NCI-H2107 (cell line): Measurements from ENCODE around the gene CARD19.

Experiments used
- DNase-seq: peaks from one replicate; lab custom pipeline; 2025; lab: John Stamatoyannopoulos, UW

Gene CARD19

DNA sequence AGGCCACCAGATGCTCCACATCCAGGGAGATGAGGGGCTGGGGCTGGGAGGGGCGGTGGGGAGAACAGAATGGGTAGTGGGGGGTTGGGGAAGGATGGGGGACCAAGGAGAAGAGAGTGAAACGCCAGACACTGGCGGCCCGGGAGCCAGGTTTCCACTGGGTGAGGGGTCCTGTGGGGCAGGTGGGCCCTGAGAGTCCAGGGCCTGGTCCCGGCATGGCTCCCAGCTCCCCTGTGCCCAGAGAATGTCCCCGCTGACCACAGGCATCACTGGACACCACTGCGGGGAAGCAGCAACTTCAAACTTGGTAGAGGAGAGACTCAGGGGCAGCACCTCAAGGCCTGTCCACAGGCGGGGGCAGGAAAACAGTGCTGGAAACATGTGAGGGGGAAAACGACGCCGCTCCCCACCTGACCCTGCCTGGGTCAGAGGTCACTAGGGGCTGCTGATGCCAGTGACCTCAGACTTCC, 24.9 kb downstream of the CARD19 start:
- no peak for DNase-seq

DNA sequence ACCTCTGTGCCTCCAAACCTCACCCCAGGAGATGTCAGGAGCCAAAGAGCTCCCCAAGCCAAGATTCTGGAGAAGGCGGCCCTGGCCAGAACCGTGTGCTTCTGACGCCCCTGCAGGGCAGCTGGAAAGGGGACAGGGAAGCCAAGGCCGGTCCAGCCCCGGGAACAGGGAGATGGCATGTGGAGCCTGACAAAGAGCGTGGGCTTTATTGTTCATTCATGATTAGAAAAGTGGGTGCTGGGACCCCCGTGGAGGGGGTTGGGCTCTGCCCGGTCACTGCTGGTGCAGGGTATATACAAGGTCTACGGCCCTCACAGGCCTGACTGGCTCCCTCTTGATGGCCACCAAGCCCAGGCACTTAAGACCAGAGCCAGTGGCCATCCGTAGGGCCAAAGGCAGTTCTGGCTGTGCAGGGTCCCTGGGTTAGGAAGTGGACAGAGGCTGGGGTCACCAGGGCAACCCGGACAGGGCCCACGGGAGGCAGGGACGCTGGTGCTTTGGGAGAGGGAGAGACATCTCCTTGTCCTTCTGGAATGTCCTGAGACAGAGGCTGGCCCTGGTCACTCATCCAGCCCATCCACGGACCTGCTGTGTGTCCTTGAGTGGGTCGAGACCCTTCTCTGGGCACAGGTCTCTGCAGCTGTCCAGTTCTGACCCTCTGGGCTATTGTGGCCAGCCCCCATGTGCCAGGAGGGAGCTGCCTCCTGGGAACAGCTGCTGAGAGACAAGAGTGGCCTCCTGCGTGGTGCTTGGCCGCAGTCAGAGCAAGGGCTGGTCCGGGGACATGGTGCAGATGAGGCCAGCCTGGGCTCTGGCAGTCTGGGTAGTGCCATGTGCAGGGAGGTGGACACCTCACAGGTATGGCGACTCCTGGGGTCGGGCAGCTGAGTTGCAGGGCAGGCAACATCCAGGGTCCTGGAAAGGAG, 25.6 kb downstream of the CARD19 start:
- DNase-seq = no peak

GRCh38 chr9:93122721-93123221, 26.8 kb downstream of the CARD19 start:
- DNase-seq = no peak

DNA sequence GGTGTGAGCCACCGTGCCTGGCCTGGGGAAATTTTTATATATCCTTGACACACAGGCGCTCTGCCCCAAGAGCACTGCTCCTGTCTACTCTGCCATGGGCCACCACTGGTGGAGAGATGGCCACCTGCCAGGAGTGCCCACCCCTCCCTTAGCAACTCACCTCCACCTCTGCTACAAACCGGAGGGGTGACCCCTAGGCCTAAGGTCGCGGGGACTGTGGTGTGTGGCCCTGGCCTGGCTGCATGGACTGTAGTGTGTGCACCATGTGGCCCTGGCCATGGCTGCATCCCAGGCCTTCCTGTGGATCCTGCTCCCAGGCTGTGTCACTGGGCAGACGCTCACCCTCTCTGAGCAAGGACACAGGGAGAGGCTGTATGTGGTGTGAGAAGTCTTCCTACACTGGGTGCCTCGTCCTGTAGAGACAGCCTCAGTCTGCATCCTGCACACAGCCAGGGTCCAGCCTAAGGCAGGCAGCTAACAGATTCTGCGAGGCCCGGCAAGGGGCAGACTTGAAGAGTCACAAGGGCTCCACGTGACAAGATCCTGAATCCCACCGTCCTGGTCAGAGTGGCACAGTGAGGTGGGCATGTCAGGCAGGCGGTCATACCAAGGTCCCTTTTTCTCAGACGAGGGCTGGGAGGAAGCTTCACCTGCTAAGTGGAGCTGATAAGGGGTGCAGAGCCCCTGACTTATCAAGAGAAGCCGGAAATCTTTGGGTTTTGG, 27.7 kb downstream of the CARD19 start:
- DNase-seq = no peak

GRCh38 chr9:93124793-93125192, 28.8 kb downstream of the CARD19 start:
- DNase-seq = no peak

GRCh38 chr9:93125331-93125894, 29.4 kb downstream of the CARD19 start:
- DNase-seq = no peak

DNA sequence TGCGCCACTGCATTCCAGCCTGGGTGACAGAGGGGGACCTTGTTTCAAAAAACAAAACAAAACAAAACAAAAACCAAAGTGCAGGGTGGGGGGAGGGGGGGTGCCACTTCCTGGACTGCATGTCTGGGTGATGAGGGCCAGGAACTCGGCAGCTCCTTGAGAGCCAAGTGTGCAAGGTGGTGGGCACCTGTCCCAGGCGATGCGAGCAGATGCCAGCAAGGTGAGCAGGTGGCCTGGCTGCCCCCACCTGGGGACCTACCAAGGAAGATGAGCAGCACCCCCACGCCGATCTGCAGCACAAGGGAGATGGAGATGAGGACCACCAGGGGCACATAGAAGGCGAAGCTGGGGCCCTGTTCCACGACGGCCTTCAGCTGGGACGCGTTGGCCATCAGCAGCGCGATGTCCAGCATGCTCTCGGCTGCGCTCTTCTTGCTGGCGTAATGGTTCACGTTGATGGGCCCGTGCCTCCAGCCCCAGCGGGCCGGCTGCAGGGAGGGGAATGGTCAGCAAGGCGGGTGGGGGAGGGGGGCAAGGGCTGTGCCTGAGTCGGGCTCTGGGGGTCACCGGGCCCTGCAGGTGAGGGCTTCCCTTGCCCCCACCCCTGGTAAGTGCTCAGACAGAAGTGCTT, 30.2 kb downstream of the CARD19 start:
- no peak for DNase-seq

- no peak for DNase-seq
Observed at GRCh38 chr9:93126825-93127368, 30.9 kb downstream of the CARD19 start.

DNA sequence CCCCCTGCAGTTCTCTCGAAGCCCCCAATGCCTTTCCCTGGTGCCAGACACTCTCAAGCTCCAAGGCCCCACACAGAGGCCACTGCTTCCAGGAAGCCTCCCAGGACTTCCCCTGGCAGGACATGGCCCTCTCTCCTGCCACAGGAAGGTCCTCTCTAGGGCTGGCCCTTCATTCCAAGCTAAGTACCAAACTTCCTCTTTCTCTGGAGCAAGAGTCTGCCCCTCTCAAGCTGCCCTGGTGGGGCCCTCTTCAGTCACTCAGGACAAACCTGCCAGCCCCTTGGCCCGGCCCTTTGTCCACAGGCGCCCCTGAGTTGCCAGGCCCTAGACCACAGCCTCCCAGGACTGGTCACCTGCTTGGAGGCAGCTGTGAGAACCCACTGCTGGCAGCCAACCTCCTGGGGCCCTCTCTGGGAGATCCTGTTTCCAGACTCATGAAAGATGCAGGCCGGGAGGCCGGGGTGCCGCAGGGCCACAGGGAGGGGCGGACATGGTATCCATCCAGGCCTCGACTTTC, 31.4 kb downstream of the CARD19 start:
- no peak for DNase-seq

- DNase-seq = no peak
Observed at GRCh38 chr9:93128011-93128714, 32.1 kb downstream of the CARD19 start.

- no peak for DNase-seq
Observed at GRCh38 chr9:93128715-93129224, 32.8 kb downstream of the CARD19 start.

DNA sequence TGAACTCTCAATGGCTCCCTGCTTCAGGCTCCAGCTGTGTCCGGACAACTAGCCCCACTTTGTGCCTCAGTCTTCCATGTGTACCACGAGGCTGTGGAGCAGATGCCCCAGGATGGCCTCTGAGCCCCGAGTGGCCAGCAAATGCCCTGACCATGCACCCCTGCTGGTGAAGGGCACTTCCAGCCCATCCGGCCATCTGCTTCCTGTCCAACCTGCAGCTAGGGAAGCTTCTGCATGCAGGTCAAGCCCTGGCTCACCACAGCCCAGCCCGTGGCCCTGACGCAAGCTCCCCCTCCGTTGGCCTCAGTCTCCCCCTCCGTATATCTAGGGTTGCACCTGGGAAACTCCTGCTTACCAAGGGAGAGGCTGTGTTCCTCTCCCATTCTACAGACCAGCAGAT, 33.3 kb downstream of the CARD19 start:
- DNase-seq = no peak

DNA sequence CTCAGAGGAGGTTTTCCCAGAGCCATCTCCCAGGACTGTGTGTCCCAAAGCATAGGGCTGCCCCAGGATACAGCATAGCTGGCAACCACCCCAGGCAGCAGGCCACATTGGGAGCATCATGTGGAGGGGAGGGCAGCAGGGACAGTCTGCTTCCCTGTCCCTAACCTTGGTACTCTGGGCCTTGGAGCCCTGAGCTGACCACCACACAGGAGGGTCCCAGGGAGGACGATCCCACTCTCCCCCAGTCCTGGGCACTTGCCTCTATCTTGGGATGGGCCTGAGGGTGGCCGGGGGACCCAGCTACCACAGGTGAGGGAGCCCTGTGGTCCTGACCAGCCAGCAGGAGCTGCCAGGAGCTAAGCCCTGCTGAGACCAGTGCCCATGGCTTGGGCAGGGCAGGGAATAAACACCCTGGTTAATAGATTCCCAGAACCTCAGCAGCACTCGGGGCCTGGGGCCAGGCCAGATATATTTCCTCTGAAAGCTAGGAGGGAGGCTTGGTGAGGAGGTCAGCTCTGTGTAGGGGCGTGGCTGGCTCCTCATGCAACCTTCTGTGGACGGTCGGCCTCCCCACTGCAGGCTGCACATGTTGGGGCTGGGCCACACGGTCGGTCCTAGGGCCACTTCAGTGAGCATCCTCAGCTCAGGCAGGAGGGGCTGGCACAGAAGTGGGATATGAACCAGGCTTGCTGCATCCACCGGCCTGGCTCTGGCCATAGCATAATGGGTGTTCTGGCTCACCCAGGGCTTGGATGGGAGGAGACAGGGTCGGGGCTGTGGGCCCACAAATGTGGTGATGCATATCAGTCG, 33.9 kb downstream of the CARD19 start:
- no peak for DNase-seq

GRCh38 chr9:93130861-93131481, 35.0 kb downstream of the CARD19 start:
- DNase-seq = no peak

DNA sequence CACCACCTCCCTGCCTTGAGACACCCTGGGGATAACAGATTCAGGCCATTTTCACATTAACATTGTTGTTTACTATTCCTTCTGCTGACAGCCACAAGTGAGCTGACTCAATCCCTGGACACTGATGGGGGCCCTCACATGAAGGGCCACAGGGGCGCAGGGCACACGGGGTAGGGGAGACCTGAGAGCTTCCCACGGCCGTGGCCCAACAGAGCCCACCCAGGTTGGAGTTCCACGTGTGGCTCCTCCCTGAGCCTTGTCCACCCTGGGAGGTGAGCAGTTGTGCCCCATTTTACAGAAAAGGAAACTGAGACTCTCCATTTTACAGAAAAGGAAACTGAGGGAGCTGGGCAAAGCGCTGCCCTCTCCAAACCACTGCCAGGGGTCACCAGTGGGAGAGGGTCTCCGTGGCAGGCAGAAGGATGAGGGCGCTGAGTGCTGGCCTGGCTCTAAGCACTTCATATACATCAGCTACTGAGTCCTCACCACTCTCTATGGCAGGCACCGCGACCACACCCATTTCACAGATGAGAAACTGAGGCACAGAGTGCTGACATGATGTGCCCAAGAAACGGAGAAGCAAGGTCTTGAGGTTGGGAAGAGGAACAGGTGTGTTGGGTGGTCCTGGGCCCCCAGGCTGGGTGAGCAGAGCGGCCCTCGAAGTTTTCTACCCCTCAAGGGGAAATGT, 35.7 kb downstream of the CARD19 start:
- no peak for DNase-seq

- DNase-seq = no peak
Observed at GRCh38 chr9:93132287-93132927, 36.4 kb downstream of the CARD19 start.

- no peak for DNase-seq
Observed at GRCh38 chr9:93132946-93133680, 37.1 kb downstream of the CARD19 start.

GRCh38 chr9:93133681-93134014, 37.6 kb downstream of the CARD19 start:
- no peak for DNase-seq
